Measurements from ENCODE around the gene MLLT10. TPM values are rescaled to one million over a fixed set of nuclear protein-coding genes. Genes with fewer than 3 reads are reported as not detected.
A peak's percentile ranks its signal among the peaks of the same experiment; 100 is the strongest.

Gene MLLT10
- total and polyA plus RNA-seq, 9 of the 15 experiments (the other 6 are each of a cell fraction or from before 2014, with no cell fraction given): 18.8 to 81.4 (median 64.2) TPM

- peak; percentile 49 for TF ChIP-seq POLR2A (conservative IDR thresholded peaks at IDR 0.05)
- TF ChIP-seq ZNF133 (CRISPR knock-in tag; IDR thresholded peaks at IDR 0.05): no peak
- TF ChIP-seq ZBTB11 (CRISPR knock-in tag; IDR thresholded peaks at IDR 0.05): peak in 1 of 3 experiments; percentile 40; a peak in 1 of 6 replicates
- no peak for TF ChIP-seq CHAMP1 (IDR thresholded peaks at IDR 0.05)
- no peak for TF ChIP-seq POLR2B (IDR thresholded peaks at IDR 0.05; ENCODE audit: low read depth, partially characterized antibody)
- TF ChIP-seq ZNF583 (CRISPR knock-in tag; IDR thresholded peaks at IDR 0.05): no peak
- peak; percentile 14; the same call in 1 of the 2 replicates for TF ChIP-seq ZBTB40 (IDR thresholded peaks at IDR 0.05)
- no peak for TF ChIP-seq ZBTB40 (CRISPR knock-in tag; IDR thresholded peaks at IDR 0.05)
- no peak for TF ChIP-seq CEBPB (tag; IDR thresholded peaks at IDR 0.05)
- peak; percentile 35 for TF ChIP-seq CREM (IDR thresholded peaks at IDR 0.05; ENCODE audit: low read depth)
- peak; percentile 56; the same call in 1 of the 2 replicates for TF ChIP-seq PHF8 (IDR thresholded peaks at IDR 0.05; ENCODE audit: borderline replicate concordance, low read length)
- TF ChIP-seq ELF1 (tag; IDR thresholded peaks at IDR 0.05): peak; percentile 16; the same call in 1 of the 2 replicates
Measured at GRCh38 chr10:21526188-21526859, 7.7 kb upstream of the MLLT10 start (continued).
